H9 (cell line): ENCODE results near the gene ATF6. TPM values are rescaled to one million over a fixed set of nuclear protein-coding genes. Genes with fewer than 3 reads are reported as not detected.

Experiments
- DNase-seq: peaks from one replicate; pipeline ENCODE4 v3.0.0-alpha.2; 2017
- H2AFZ ChIP-seq: one replicate; pipeline ENCODE4 v1.6.1; 2013; ENCODE audit warnings: mild to moderate bottlenecking, low read length, control low read depth, moderate library complexity
- H2AK5ac ChIP-seq: 2 replicates; pipeline ENCODE4 v1.6.1; 2013; ENCODE audit warnings: low read length, control low read depth, mixed read lengths; ENCODE audit not compliant: insufficient read length
- H2BK120ac ChIP-seq: one replicate; pipeline ENCODE4 v1.6.1; 2013; ENCODE audit warnings: low read depth, mild to moderate bottlenecking, low read length, control low read depth, inconsistent platforms; ENCODE audit not compliant: poor library complexity, severe bottlenecking
- H2BK12ac ChIP-seq: 2 replicates; pipeline ENCODE4 v1.6.1; 2013; ENCODE audit warnings: low read length, control low read depth, mixed read lengths, low read depth; ENCODE audit not compliant: insufficient read length
- H2BK15ac ChIP-seq: 2 replicates; pipeline ENCODE4 v1.6.1; 2013; ENCODE audit warnings: low read depth, low read length, control low read depth
- H2BK20ac ChIP-seq: one replicate; pipeline ENCODE4 v1.6.1; 2013; ENCODE audit warnings: low read depth, mild to moderate bottlenecking, low read length, control low read depth, inconsistent platforms; ENCODE audit not compliant: poor library complexity, severe bottlenecking
- H2BK5ac ChIP-seq: 2 replicates; pipeline ENCODE4 v1.6.1; 2013; ENCODE audit warnings: low read length, control low read depth, mixed read lengths; ENCODE audit not compliant: insufficient read length
- H3K14ac ChIP-seq: 2 replicates; pipeline ENCODE4 v1.6.1; 2013; ENCODE audit warnings: low read length, control low read depth; ENCODE audit not compliant: insufficient read depth
- H3K18ac ChIP-seq: 2 replicates; pipeline ENCODE4 v1.6.1; 2013; ENCODE audit warnings: low read depth, mild to moderate bottlenecking, mixed read lengths, low read length, control low read depth; ENCODE audit not compliant: insufficient read length
- H3K23ac ChIP-seq: 2 replicates; pipeline ENCODE4 v1.6.1; 2013; ENCODE audit warnings: low read length, control low read depth, mixed read lengths, low read depth; ENCODE audit not compliant: insufficient read length
- H3K23me2 ChIP-seq: 2 replicates; pipeline ENCODE4 v1.6.1; 2013; ENCODE audit warnings: low read depth, mild to moderate bottlenecking, mixed read lengths, low read length, control low read depth; ENCODE audit not compliant: insufficient read length, poor library complexity, severe bottlenecking
- H3K27ac ChIP-seq: 2 replicates; pipeline ENCODE4 v1.5.1; 2013; ENCODE audit warnings: low read length, control low read depth, mixed read lengths, low read depth; ENCODE audit not compliant: insufficient read length
- H3K27me3 ChIP-seq: 2 replicates; pipeline ENCODE4 v1.6.1; 2013; ENCODE audit warnings: low read length, control low read depth, inconsistent platforms; ENCODE audit not compliant: insufficient read depth
- H3K4ac ChIP-seq: 2 replicates; pipeline ENCODE4 v1.6.1; 2013; ENCODE audit warnings: low read depth, mild to moderate bottlenecking, control low read depth, inconsistent platforms, low read length, moderate library complexity
- H3K4me1 ChIP-seq: 2 replicates; pipeline ENCODE4 v1.6.1; 2013; ENCODE audit warnings: low read length, control low read depth, inconsistent platforms; ENCODE audit not compliant: insufficient read depth
- H3K4me2 ChIP-seq: 2 replicates; pipeline ENCODE4 v1.6.1; 2013; ENCODE audit warnings: low read length, control low read depth, mixed read lengths; ENCODE audit not compliant: insufficient read length, insufficient read depth
- H3K56ac ChIP-seq: 2 replicates; pipeline ENCODE4 v1.6.1; 2013; ENCODE audit warnings: low read depth, mild to moderate bottlenecking, mixed read lengths, low read length, control low read depth; ENCODE audit not compliant: insufficient read length
- H3K79me1 ChIP-seq: 2 replicates; pipeline ENCODE4 v1.6.1; 2013; ENCODE audit warnings: low read depth, mild to moderate bottlenecking, moderate library complexity, low read length, control low read depth, inconsistent platforms; ENCODE audit not compliant: insufficient read depth, poor library complexity, severe bottlenecking
- H3K79me2 ChIP-seq: 2 replicates; pipeline ENCODE4 v1.6.1; 2013; ENCODE audit warnings: low read length, control low read depth, inconsistent platforms; ENCODE audit not compliant: insufficient read depth
- H3K9ac ChIP-seq: 2 replicates; pipeline ENCODE4 v1.6.1; 2013; ENCODE audit warnings: low read length, control low read depth, mixed read lengths; ENCODE audit not compliant: insufficient read length; ENCODE audit errors: extremely low read depth
- H3K9me3 ChIP-seq: one replicate; pipeline ENCODE4 v1.6.1; 2013; ENCODE audit warnings: low read depth, low read length, inconsistent platforms; ENCODE audit not compliant: control insufficient read depth
- H3T11ph ChIP-seq: one replicate; pipeline ENCODE4 v1.6.1; 2013; ENCODE audit warnings: mild to moderate bottlenecking, low read length, control low read depth, inconsistent platforms
- H4K20me1 ChIP-seq: one replicate; pipeline ENCODE4 v1.6.1; 2013; ENCODE audit not compliant: control insufficient read depth, insufficient read length, insufficient read depth
- H4K5ac ChIP-seq: 2 replicates; pipeline ENCODE4 v1.6.1; 2013; ENCODE audit warnings: low read depth, mild to moderate bottlenecking, mixed read lengths, low read length, control low read depth; ENCODE audit not compliant: insufficient read length
- H4K8ac ChIP-seq: replicated peaks from 2 replicates; pipeline ENCODE4 v1.6.1; 2013; ENCODE audit warnings: low read length, control low read depth, mixed read lengths, low read depth; ENCODE audit not compliant: insufficient read length
- H4K91ac ChIP-seq: 2 replicates; pipeline ENCODE4 v1.6.1; 2013; ENCODE audit warnings: low read depth, mild to moderate bottlenecking, moderate library complexity, mixed read lengths, low read length, control low read depth; ENCODE audit not compliant: insufficient read length
- H3K27ac Mint-ChIP-seq, 3 experiments: 2 replicates in 2 of 3; 3 replicates in 1 of 3; pipeline ENCODE4 v1.8.0; 2020 to 2021; ENCODE audit warnings: mixed read lengths in 3 of 3, mild to moderate bottlenecking in 1 of 3, moderate library complexity in 1 of 3
- H3K27me3 Mint-ChIP-seq: 2 replicates; pipeline ENCODE4 v1.8.0; 2021; ENCODE audit warnings: low read depth, mild to moderate bottlenecking, moderate library complexity, mixed read lengths
- H3K36me3 Mint-ChIP-seq, 3 experiments: 2 replicates in 2 of 3; 3 replicates in 1 of 3; pipeline ENCODE4 v1.8.0; 2020 to 2021; ENCODE audit warnings: low read depth in 3 of 3, mixed read lengths in 3 of 3; ENCODE audit not compliant: insufficient read depth in 1 of 3
- H3K4me1 Mint-ChIP-seq, 2 experiments: 2 replicates each; pipeline ENCODE4 v1.8.0; 2020; ENCODE audit warnings: mixed read lengths in 2 of 2
- H3K4me3 Mint-ChIP-seq, 2 experiments: 2 replicates in 1 of 2; 3 replicates in 1 of 2; pipeline ENCODE4 v1.8.0; 2020 to 2021; ENCODE audit warnings: mild to moderate bottlenecking in 2 of 2, mixed read lengths in 2 of 2, moderate library complexity in 1 of 2
- H3K9me3 Mint-ChIP-seq, 2 experiments: 2 replicates in 1 of 2; 3 replicates in 1 of 2; pipeline ENCODE4 v1.8.0; 2020; ENCODE audit warnings: mild to moderate bottlenecking in 2 of 2, mixed read lengths in 2 of 2, moderate library complexity in 1 of 2
- CTCF ChIP-seq: fragments of 200-600 bp; sonication (generic); conservative IDR thresholded peaks from 3 replicates; pipeline ENCODE4 v1.8.0; 2021; ENCODE audit warnings: antibody characterized with exemption, mild to moderate bottlenecking
- total RNA-seq: library from RNA; stranded (reverse); gene quantifications from 2 replicates; pipeline ENCODE4 v1.2.1, GENCODE V29; 2021

The ATF6 gene
- total RNA-seq, 1 experiment from 2014 or later, result 11.2 TPM

- H3K23me2 ChIP-seq, result no peaks in the 10 kb centered on the region
These were observed 6.3 kb downstream of the ATF6 start for GRCh38 chr1:161772397-161772796.

More at GRCh38 chr1:161772397-161772796, 6.3 kb downstream of the ATF6 start:
- no peak overlapping the region for H2AFZ ChIP-seq
- H3K27ac ChIP-seq, result no peak overlapping the region
- H2BK12ac ChIP-seq, result no peak overlapping the region
- Mint-ChIP-seq H3K4me3 (no peak overlapping the region), H3K27ac (no peak overlapping the region), H3K27me3 (no peaks in the 10 kb centered on the region), H3K9me3 (no peaks in the 10 kb centered on the region), H3K36me3 (no peaks in the 10 kb centered on the region), H3K4me1 (peaks cover 0 to 3% of the 10 kb centered on the region in 2 experiments; a peak in 1 of 4 replicates)
- no peak overlapping the region for H3K14ac ChIP-seq
- H3K27me3 ChIP-seq, result no peaks in the 10 kb centered on the region
- no peaks in the 10 kb centered on the region for H3K9me3 ChIP-seq
- DNase-seq, result no peak
- H4K5ac ChIP-seq, result no peak overlapping the region
- H2BK15ac ChIP-seq, result no peak overlapping the region
- TF ChIP-seq CTCF, result no peak
- H3K79me1 ChIP-seq, result no peaks in the 10 kb centered on the region
- no peak overlapping the region for H2AK5ac ChIP-seq
- no peaks in the 10 kb centered on the region for H4K20me1 ChIP-seq
- no peak overlapping the region for H3T11ph ChIP-seq
- H3K56ac ChIP-seq, result no peak overlapping the region
- H2BK5ac ChIP-seq, result no peak overlapping the region
- H3K4ac ChIP-seq, result no peak overlapping the region
- H3K4me1 ChIP-seq, result no peaks in the 10 kb centered on the region; the same call in 1 of the 2 replicates
- H3K9ac ChIP-seq, result no peak overlapping the region
- no peak overlapping the region for H4K8ac ChIP-seq
- H2BK120ac ChIP-seq, result no peak overlapping the region
- H3K18ac ChIP-seq, result no peak overlapping the region
- no peak overlapping the region for H3K4me2 ChIP-seq
- no peak overlapping the region for H3K23ac ChIP-seq
- no peak overlapping the region for H2BK20ac ChIP-seq
- H4K91ac ChIP-seq, result no peak overlapping the region
- H3K79me2 ChIP-seq, result no peaks in the 10 kb centered on the region; the same call in 1 of the 2 replicates
